ENCODE results near the gene CLDN10.
A peak's percentile ranks its signal among the peaks of the same experiment; 100 is the strongest.

Gene CLDN10

DNA sequence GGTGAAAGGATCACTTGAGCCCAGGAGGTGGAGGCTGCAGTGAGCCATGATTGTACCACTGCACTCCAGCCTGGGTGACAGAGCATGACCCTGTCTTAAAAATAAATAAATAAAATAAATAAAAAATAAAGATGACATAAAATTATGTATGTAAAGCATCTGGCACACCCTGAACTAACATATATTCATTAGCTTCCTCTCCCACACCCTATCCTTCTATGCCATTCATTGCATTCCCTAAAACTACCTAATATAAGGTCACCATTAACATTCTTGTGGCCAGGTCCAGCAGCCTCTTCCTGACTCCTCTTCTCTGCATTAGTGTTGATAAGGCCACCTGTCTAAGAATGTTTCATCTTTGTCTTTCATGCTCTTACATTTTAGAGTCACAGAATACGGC, 44.5 kb upstream of the CLDN10 start:
- no peak overlapping the region for H3K9ac ChIP-seq (ENCODE audit: low read length)
- no peak overlapping the region for H2AK5ac ChIP-seq (ENCODE audit: low read length, severe bottlenecking)
- no peak for DNase-seq
- no peak overlapping the region for H2BK120ac ChIP-seq (ENCODE audit: low read depth, low read length)
- no peak overlapping the region for H2BK15ac ChIP-seq (ENCODE audit: low read depth, poor library complexity, severe bottlenecking)
- no peaks in the 10 kb centered on the region for H3K79me1 ChIP-seq (replicated peaks; ENCODE audit: low read length, poor library complexity, severe bottlenecking)
- no peak overlapping the region for H3K4ac ChIP-seq (ENCODE audit: low read depth in 1 of 2, low read length in 2 of 2)
- H2BK5ac ChIP-seq (ENCODE audit: low read depth, low read length, poor library complexity, severe bottlenecking): no peak overlapping the region
- H4K91ac ChIP-seq (ENCODE audit: low read length): no peak overlapping the region
- H2AFZ ChIP-seq (ENCODE audit: low read depth, low read length): no peak overlapping the region
- no peaks in the 10 kb centered on the region for H3K9me3 ChIP-seq (ENCODE audit: control insufficient read depth, low read length)
- H3K23ac ChIP-seq (ENCODE audit: low read length in 2 of 2): peak overlapping the region in 1 of 2 experiments; percentile 64
- H3K4me2 ChIP-seq (ENCODE audit: low read length, poor library complexity, severe bottlenecking): no peak overlapping the region
- no peak overlapping the region for H3K4me3 ChIP-seq (ENCODE audit: insufficient read depth in 1 of 2, low read depth in 1 of 2, low read length in 2 of 2)
- peaks cover 4% of the 10 kb centered on the region for H3K4me1 ChIP-seq (ENCODE audit: control insufficient read depth, insufficient read depth, low read depth, low read length)
- H3K18ac ChIP-seq (ENCODE audit: low read depth in 1 of 2, low read length in 2 of 2): no peak overlapping the region
- WGBS: 0% methylated on average over 1 of the region's 1 CpG
- H3K27me3 ChIP-seq (ENCODE audit: control insufficient read depth in 1 of 2, insufficient read depth in 1 of 2, low read length in 2 of 2): peaks cover 0 to 44% of the 10 kb centered on the region in 2 experiments
- H3K14ac ChIP-seq (ENCODE audit: low read length in 2 of 2): no peak overlapping the region
- no peak overlapping the region for H4K8ac ChIP-seq (ENCODE audit: low read length)
- no peaks in the 10 kb centered on the region for H3K36me3 ChIP-seq (ENCODE audit: control insufficient read depth in 1 of 2, insufficient read depth in 2 of 2, low read depth in 1 of 2, low read length in 2 of 2)
- H2BK12ac ChIP-seq (ENCODE audit: low read length in 2 of 2): no peak overlapping the region
- H3K27ac ChIP-seq (ENCODE audit: low read length, poor library complexity, severe bottlenecking): no peak overlapping the region

- Histone ChIP-seq H3K4me2 (ENCODE audit: low read length, poor library complexity, severe bottlenecking) (no peak overlapping the region), H2AFZ (ENCODE audit: low read depth, low read length) (no peak overlapping the region), H3K9ac (ENCODE audit: low read length) (no peak overlapping the region), H3K23ac (ENCODE audit: low read length in 2 of 2) (no peak overlapping the region), H3K36me3 (ENCODE audit: control insufficient read depth in 1 of 2, insufficient read depth in 2 of 2, low read depth in 1 of 2, low read length in 2 of 2) (no peaks in the 10 kb centered on the region), H2BK12ac (ENCODE audit: low read length in 2 of 2) (no peak overlapping the region), H2BK5ac (ENCODE audit: low read depth, low read length, poor library complexity, severe bottlenecking) (no peak overlapping the region), H2BK120ac (ENCODE audit: low read depth, low read length) (no peak overlapping the region), H3K9me3 (ENCODE audit: control insufficient read depth, low read length) (no peaks in the 10 kb centered on the region), H3K4ac (ENCODE audit: low read depth in 1 of 2, low read length in 2 of 2) (no peak overlapping the region), H3K27me3 (ENCODE audit: control insufficient read depth in 1 of 2, insufficient read depth in 1 of 2, low read length in 2 of 2) (peaks cover 0 to 44% of the 10 kb centered on the region in 2 experiments), H2BK15ac (ENCODE audit: low read depth, poor library complexity, severe bottlenecking) (no peak overlapping the region), H3K27ac (ENCODE audit: low read length, poor library complexity, severe bottlenecking) (no peak overlapping the region), H3K79me1 (replicated peaks; ENCODE audit: low read length, poor library complexity, severe bottlenecking) (no peaks in the 10 kb centered on the region), H3K14ac (ENCODE audit: low read length in 2 of 2) (no peak overlapping the region), H2AK5ac (ENCODE audit: low read length, severe bottlenecking) (no peak overlapping the region), H4K8ac (ENCODE audit: low read length) (no peak overlapping the region), H3K4me3 (ENCODE audit: insufficient read depth in 1 of 2, low read depth in 1 of 2, low read length in 2 of 2) (no peak overlapping the region), H3K18ac (ENCODE audit: low read depth in 1 of 2, low read length in 2 of 2) (no peak overlapping the region), H3K4me1 (ENCODE audit: control insufficient read depth, insufficient read depth, low read depth, low read length) (peaks cover 4% of the 10 kb centered on the region), H4K91ac (ENCODE audit: low read length) (no peak overlapping the region)
- DNase-seq: no peak
Measured at GRCh38 chr13:95508996-95509395, 43.5 kb upstream of the CLDN10 start.

DNA sequence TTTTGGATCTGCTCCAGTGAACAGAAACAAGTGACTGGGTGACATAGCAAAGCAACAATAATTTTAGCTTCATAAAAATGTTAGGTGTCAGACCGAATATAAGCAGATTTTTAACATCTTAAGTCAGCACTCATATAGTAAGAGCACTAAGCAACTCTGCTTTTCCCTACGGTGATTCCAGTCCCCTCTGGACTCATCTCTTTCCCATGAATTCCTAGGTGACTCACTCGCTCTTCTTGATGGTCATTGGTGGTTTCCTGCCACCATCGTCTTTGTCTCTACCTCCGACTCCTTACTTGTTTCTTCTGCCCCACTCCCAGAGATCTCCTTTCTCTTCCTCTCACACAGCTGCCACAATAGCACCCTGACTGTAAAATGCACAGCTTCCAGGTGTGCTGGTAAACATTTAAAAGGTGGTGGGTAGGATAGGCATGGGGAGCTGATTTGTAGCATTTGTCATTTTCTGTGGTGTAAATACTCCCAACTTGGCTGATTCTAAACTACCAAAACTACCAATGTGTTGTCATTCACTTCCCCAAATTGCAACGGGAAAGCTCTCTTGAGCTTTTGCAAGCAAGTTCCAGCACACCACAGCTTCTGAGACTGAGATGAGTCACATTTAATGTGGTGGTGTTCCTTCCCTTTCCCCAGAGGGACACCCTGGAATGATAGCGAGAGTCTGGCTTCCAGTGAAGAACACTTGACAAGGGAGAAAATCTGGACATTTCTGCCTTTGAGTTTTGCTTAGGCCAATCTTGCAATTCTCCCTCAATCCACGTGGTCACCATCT, 42.8 kb upstream of the CLDN10 start:
- no peak overlapping the region for H2AFZ ChIP-seq (ENCODE audit: low read depth, low read length)
- H3K23ac ChIP-seq (ENCODE audit: low read length in 2 of 2): no peak overlapping the region
- H3K18ac ChIP-seq (ENCODE audit: low read depth in 1 of 2, low read length in 2 of 2): no peak overlapping the region
- no peak overlapping the region for H2AK5ac ChIP-seq (ENCODE audit: low read length, severe bottlenecking)
- 46% methylated on average over 6 of the region's 8 CpGs for WGBS
- H2BK5ac ChIP-seq (ENCODE audit: low read depth, low read length, poor library complexity, severe bottlenecking): no peak overlapping the region
- peak overlapping the region; percentile 7 for H3K4me2 ChIP-seq (ENCODE audit: low read length, poor library complexity, severe bottlenecking)
- H3K79me1 ChIP-seq (replicated peaks; ENCODE audit: low read length, poor library complexity, severe bottlenecking): no peaks in the 10 kb centered on the region
- H2BK120ac ChIP-seq (ENCODE audit: low read depth, low read length): no peak overlapping the region
- H3K27me3 ChIP-seq (ENCODE audit: control insufficient read depth in 1 of 2, insufficient read depth in 1 of 2, low read length in 2 of 2): peaks cover 0 to 47% of the 10 kb centered on the region in 2 experiments
- DNase-seq: peak; percentile 75
- peaks cover 4% of the 10 kb centered on the region for H3K4me1 ChIP-seq (ENCODE audit: control insufficient read depth, insufficient read depth, low read depth, low read length)
- H3K4me3 ChIP-seq (ENCODE audit: insufficient read depth in 1 of 2, low read depth in 1 of 2, low read length in 2 of 2): no peak overlapping the region
- H4K8ac ChIP-seq (ENCODE audit: low read length): peak overlapping the region; percentile 4
- no peak overlapping the region for H3K9ac ChIP-seq (ENCODE audit: low read length)
- no peak overlapping the region for H2BK15ac ChIP-seq (ENCODE audit: low read depth, poor library complexity, severe bottlenecking)
- no peak overlapping the region for H3K14ac ChIP-seq (ENCODE audit: low read length in 2 of 2)
- H3K9me3 ChIP-seq (ENCODE audit: control insufficient read depth, low read length): no peaks in the 10 kb centered on the region
- H3K36me3 ChIP-seq (ENCODE audit: control insufficient read depth in 1 of 2, insufficient read depth in 2 of 2, low read depth in 1 of 2, low read length in 2 of 2): no peaks in the 10 kb centered on the region
- no peak overlapping the region for H4K91ac ChIP-seq (ENCODE audit: low read length)
- H3K27ac ChIP-seq (ENCODE audit: low read length, poor library complexity, severe bottlenecking): no peak overlapping the region
- H2BK12ac ChIP-seq (ENCODE audit: low read length in 2 of 2): no peak overlapping the region
- no peak overlapping the region for H3K4ac ChIP-seq (ENCODE audit: low read depth in 1 of 2, low read length in 2 of 2)

- H3K4me3 ChIP-seq (ENCODE audit: insufficient read depth in 1 of 2, low read depth in 1 of 2, low read length in 2 of 2): no peak overlapping the region
- peaks cover 4% of the 10 kb centered on the region for H3K4me1 ChIP-seq (ENCODE audit: control insufficient read depth, insufficient read depth, low read depth, low read length)
- no peak overlapping the region for H2AK5ac ChIP-seq (ENCODE audit: low read length, severe bottlenecking)
- DNase-seq: no peak
- H3K23ac ChIP-seq (ENCODE audit: low read length in 2 of 2): no peak overlapping the region
- no peak overlapping the region for H2BK5ac ChIP-seq (ENCODE audit: low read depth, low read length, poor library complexity, severe bottlenecking)
- no peaks in the 10 kb centered on the region for H3K9me3 ChIP-seq (ENCODE audit: control insufficient read depth, low read length)
- no peak overlapping the region for H3K27ac ChIP-seq (ENCODE audit: low read length, poor library complexity, severe bottlenecking)
- no peak overlapping the region for H4K91ac ChIP-seq (ENCODE audit: low read length)
- no peak overlapping the region for H2AFZ ChIP-seq (ENCODE audit: low read depth, low read length)
- H3K79me1 ChIP-seq (replicated peaks; ENCODE audit: low read length, poor library complexity, severe bottlenecking): no peaks in the 10 kb centered on the region
- no peak overlapping the region for H3K4me2 ChIP-seq (ENCODE audit: low read length, poor library complexity, severe bottlenecking)
- H3K27me3 ChIP-seq (ENCODE audit: control insufficient read depth in 1 of 2, insufficient read depth in 1 of 2, low read length in 2 of 2): peaks cover 0 to 46% of the 10 kb centered on the region in 2 experiments
- no peak overlapping the region for H3K4ac ChIP-seq (ENCODE audit: low read depth in 1 of 2, low read length in 2 of 2)
- no peak overlapping the region for H3K14ac ChIP-seq (ENCODE audit: low read length in 2 of 2)
- no CpG with 5 or more reads among the region's 1 CpG for WGBS
- no peak overlapping the region for H2BK12ac ChIP-seq (ENCODE audit: low read length in 2 of 2)
- no peak overlapping the region for H4K8ac ChIP-seq (ENCODE audit: low read length)
- H3K9ac ChIP-seq (ENCODE audit: low read length): no peak overlapping the region
- no peak overlapping the region for H2BK15ac ChIP-seq (ENCODE audit: low read depth, poor library complexity, severe bottlenecking)
- H2BK120ac ChIP-seq (ENCODE audit: low read depth, low read length): no peak overlapping the region
- no peaks in the 10 kb centered on the region for H3K36me3 ChIP-seq (ENCODE audit: control insufficient read depth in 1 of 2, insufficient read depth in 2 of 2, low read depth in 1 of 2, low read length in 2 of 2)
- H3K18ac ChIP-seq (ENCODE audit: low read depth in 1 of 2, low read length in 2 of 2): no peak overlapping the region
Measured at GRCh38 chr13:95510950-95511349, 41.6 kb upstream of the CLDN10 start.
